GM12878 (cell line): Measurements from ENCODE around the gene CHSY3. TPM values are rescaled to one million over a fixed set of nuclear protein-coding genes. Genes with fewer than 3 reads are reported as not detected.

Experiments
- EP300 ChIP-seq, 2 experiments: fragments of 150-350 bp in 1 of 2; IDR thresholded peaks; 2 replicates each; pipeline ENCODE4 v1.6.1; 2011 to 2012; ENCODE audit warnings: low read depth in 2 of 2, low read length in 2 of 2, borderline replicate concordance in 1 of 2, improper control_type of control experiment in 1 of 2, inconsistent platforms in 1 of 2; ENCODE audit not compliant: control insufficient read depth in 1 of 2
- HDAC2 ChIP-seq: fragments of 200-600 bp; sonication (generic); IDR thresholded peaks from 2 replicates; pipeline ENCODE4 v1.6.1; 2017
- HDGF ChIP-seq: fragments of 450-650 bp; IDR thresholded peaks from 2 replicates; pipeline ENCODE4 v1.6.1; 2016; ENCODE audit warnings: antibody characterized with exemption
- MXI1 ChIP-seq: fragments of 150-350 bp; IDR thresholded peaks from 2 replicates; pipeline ENCODE4 v1.6.1; 2011; ENCODE audit warnings: low read depth, mild to moderate bottlenecking, inconsistent platforms, low read length, improper control_type of control experiment
- PAX5 ChIP-seq: IDR thresholded peaks from 2 replicates; pipeline ENCODE4 v1.6.1; 2011; ENCODE audit warnings: low read depth, low read length, borderline replicate concordance
- PML ChIP-seq: IDR thresholded peaks from 2 replicates; pipeline ENCODE4 v1.6.1; 2012; ENCODE audit warnings: low read length, inconsistent platforms
- SMARCA5 ChIP-seq: fragments of 450-650 bp; IDR thresholded peaks from 2 replicates; pipeline ENCODE4 v1.6.1; 2017; ENCODE audit warnings: mild to moderate bottlenecking
- polyA plus RNA-seq, 11 experiments: library from polyadenylated mRNA; depleted of rRNA in 4 of 11; unstranded in 6 of 11; stranded (reverse) in 5 of 11; fragments of >200 nt; fragmentation: Nextera tagmentation in 4 of 11; fragmentation: Illumina TruSeq in 1 of 11; extraction: Ambion mirVana in 4 of 11; extraction: Trizol in 1 of 11; gene quantifications; 1 replicate in 1 of 11; 2 replicates in 10 of 11; pipeline versions ENCODE4 v1.2.1 to v1.2.3, GENCODE V29; 2011 to 2016; ENCODE audit warnings: inconsistent platforms in 2 of 11, missing spikeins in 2 of 11, low read depth in 1 of 11
- total RNA-seq, 4 experiments: library from RNA; depleted of rRNA in 3 of 4; stranded (reverse); fragments of >200 nt in 3 of 4; fragmentation: Illumina TruSeq in 1 of 4; extraction: Trizol in 1 of 4; gene quantifications; 2 replicates each; pipeline versions ENCODE4 v1.2.1 to v1.2.3, GENCODE V29; 2013 to 2021
- TF ChIP-seq, protein P1 (sequence below): IDR thresholded peaks from 2 replicates; pipeline ENCODE4 v1.6.1; 2012; ENCODE audit warnings: low read length, inconsistent platforms
- TF ChIP-seq, protein P2 (sequence below): fragments of 450-650 bp; IDR thresholded peaks from 2 replicates; pipeline ENCODE4 v1.6.1; 2016; ENCODE audit warnings: mild to moderate bottlenecking
- TF ChIP-seq, protein P3 (sequence below): fragments of 450-650 bp; IDR thresholded peaks from 2 replicates; pipeline ENCODE4 v1.6.1; 2018; ENCODE audit warnings: mild to moderate bottlenecking, low read depth, moderate library complexity; ENCODE audit not compliant: partially characterized antibody

The CHSY3 gene
- total and polyA plus RNA-seq, 10 of the 15 experiments (the other 5 are each of a cell fraction or from before 2014, with no cell fraction given) = not detected

DNA sequence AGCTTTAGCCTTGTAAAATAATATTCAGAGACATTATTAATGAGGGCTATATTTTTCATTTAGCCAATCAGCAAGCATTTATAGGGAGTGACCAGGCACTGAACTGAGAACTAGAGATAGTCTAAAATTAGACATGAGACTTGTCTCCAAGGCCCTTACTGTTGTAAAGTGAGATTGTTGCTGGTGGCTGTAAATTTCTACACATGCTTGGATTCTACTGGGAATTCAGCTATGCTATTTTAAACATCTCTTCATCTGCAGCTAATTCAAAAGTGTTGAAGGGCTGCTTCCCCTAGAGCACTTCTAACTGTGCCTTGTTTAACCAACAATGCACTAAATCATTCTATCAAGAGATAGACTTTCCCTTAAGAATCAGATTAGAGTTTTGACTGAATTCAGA, 67.4 kb downstream of the CHSY3 start (continued):
- TF ChIP-seq EP300 (IDR thresholded peaks at IDR 0.05; ENCODE audit: borderline replicate concordance in 1 of 2, control insufficient read depth in 1 of 2, low read depth in 2 of 2, low read length in 2 of 2) = no peak
- TF ChIP-seq PAX5 = no peak
- no peak for TF ChIP-seq PML
- TF ChIP-seq, protein P1, sequence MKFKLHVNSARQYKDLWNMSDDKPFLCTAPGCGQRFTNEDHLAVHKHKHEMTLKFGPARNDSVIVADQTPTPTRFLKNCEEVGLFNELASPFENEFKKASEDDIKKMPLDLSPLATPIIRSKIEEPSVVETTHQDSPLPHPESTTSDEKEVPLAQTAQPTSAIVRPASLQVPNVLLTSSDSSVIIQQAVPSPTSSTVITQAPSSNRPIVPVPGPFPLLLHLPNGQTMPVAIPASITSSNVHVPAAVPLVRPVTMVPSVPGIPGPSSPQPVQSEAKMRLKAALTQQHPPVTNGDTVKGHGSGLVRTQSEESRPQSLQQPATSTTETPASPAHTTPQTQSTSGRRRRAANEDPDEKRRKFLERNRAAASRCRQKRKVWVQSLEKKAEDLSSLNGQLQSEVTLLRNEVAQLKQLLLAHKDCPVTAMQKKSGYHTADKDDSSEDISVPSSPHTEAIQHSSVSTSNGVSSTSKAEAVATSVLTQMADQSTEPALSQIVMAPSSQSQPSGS = no peak
- no peak for TF ChIP-seq HDAC2
- TF ChIP-seq, protein P2, sequence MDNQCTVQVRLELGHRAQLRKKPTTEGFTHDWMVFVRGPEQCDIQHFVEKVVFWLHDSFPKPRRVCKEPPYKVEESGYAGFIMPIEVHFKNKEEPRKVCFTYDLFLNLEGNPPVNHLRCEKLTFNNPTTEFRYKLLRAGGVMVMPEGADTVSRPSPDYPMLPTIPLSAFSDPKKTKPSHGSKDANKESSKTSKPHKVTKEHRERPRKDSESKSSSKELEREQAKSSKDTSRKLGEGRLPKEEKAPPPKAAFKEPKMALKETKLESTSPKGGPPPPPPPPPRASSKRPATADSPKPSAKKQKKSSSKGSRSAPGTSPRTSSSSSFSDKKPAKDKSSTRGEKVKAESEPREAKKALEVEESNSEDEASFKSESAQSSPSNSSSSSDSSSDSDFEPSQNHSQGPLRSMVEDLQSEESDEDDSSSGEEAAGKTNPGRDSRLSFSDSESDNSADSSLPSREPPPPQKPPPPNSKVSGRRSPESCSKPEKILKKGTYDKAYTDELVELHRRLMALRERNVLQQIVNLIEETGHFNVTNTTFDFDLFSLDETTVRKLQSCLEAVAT = no peak
- no peak for TF ChIP-seq MXI1
- TF ChIP-seq, protein P3, sequence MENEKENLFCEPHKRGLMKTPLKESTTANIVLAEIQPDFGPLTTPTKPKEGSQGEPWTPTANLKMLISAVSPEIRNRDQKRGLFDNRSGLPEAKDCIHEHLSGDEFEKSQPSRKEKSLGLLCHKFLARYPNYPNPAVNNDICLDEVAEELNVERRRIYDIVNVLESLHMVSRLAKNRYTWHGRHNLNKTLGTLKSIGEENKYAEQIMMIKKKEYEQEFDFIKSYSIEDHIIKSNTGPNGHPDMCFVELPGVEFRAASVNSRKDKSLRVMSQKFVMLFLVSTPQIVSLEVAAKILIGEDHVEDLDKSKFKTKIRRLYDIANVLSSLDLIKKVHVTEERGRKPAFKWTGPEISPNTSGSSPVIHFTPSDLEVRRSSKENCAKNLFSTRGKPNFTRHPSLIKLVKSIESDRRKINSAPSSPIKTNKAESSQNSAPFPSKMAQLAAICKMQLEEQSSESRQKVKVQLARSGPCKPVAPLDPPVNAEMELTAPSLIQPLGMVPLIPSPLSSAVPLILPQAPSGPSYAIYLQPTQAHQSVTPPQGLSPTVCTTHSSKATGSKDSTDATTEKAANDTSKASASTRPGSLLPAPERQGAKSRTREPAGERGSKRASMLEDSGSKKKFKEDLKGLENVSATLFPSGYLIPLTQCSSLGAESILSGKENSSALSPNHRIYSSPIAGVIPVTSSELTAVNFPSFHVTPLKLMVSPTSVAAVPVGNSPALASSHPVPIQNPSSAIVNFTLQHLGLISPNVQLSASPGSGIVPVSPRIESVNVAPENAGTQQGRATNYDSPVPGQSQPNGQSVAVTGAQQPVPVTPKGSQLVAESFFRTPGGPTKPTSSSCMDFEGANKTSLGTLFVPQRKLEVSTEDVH = no peak
- TF ChIP-seq SMARCA5 = no peak
- TF ChIP-seq HDGF = no peak
- TF ChIP-seq, all 136 proteins: peak for 0
